Fibroblast of villous mesenchyme (primary cell): Measurements from ENCODE around the gene UBXN6. TPM values are rescaled to one million over a fixed set of nuclear protein-coding genes. Genes with fewer than 3 reads are reported as not detected.

ENCODE experiments used
- DNase-seq: peaks from one replicate; pipeline ENCODE4 v3.0.0-alpha.2; 2010; ENCODE audit warnings: low read depth
- H3K4me3 ChIP-seq: 2 replicates; pipeline ENCODE4 v1.5.1; 2011; ENCODE audit warnings: low read depth, mild to moderate bottlenecking, low read length
- total RNA-seq: library from RNA; depleted of rRNA; stranded (reverse); fragments of >200 nt; gene quantifications from 2 replicates; pipeline ENCODE4 v1.2.3, GENCODE V29; 2012
- TF ChIP-seq, protein P1 (sequence below): IDR thresholded peaks from 2 replicates; pipeline ENCODE4 v1.5.1; 2012; ENCODE audit warnings: low read depth, mild to moderate bottlenecking, low read length; ENCODE audit not compliant: insufficient read depth

The UBXN6 gene
- total RNA-seq, 1 donor: 104 TPM

DNA sequence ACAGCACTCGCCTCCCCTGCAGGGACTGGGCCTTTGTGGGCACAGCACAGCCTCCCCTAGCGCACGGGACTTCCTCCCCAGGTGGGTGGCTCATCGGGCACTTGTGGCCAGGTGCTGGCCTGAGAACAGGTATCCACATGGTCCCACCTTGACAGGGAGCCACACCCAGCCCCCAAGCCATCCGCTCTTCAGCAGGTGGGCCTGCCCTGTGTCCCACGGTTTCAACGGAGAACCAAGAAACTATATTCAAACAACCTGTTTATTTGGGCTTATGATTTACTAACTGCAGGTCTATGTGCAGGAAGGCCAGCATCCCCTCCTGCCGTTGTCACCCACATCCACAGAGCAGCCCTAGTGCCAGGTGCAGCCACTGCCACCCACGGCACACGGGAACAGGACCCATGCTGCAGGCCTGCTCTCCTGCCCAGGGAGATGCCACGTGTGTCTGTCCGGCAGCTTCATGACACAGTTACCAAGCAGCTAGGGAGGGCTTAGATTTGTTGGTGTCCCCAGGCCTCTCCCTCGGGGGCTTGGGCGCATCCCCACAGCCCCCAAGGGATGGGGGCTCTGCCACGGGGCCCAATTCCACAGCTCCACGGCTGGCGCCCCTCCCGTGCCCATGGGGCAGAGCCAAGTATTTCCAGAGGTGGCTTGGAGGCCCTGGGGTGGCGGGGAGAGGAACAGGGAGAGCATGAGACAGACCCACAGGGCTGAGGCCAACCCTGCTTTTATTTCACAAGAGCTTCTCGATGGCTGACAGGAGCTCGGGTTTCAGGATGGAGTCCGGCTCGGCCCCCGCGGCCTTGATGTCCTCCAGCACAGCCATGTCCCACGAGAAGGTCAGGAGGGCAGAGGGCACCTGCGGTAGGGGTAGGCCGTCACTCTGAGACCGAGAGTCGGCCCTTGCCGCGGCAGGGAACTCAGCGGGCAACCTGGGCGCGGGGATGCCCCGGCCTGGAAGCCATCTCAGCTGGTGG is 12.5 kb downstream of the UBXN6 start:
- TF ChIP-seq, protein P1, sequence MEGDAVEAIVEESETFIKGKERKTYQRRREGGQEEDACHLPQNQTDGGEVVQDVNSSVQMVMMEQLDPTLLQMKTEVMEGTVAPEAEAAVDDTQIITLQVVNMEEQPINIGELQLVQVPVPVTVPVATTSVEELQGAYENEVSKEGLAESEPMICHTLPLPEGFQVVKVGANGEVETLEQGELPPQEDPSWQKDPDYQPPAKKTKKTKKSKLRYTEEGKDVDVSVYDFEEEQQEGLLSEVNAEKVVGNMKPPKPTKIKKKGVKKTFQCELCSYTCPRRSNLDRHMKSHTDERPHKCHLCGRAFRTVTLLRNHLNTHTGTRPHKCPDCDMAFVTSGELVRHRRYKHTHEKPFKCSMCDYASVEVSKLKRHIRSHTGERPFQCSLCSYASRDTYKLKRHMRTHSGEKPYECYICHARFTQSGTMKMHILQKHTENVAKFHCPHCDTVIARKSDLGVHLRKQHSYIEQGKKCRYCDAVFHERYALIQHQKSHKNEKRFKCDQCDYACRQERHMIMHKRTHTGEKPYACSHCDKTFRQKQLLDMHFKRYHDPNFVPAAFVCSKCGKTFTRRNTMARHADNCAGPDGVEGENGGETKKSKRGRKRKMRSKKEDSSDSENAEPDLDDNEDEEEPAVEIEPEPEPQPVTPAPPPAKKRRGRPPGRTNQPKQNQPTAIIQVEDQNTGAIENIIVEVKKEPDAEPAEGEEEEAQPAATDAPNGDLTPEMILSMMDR: no peak
- no peak overlapping the region for H3K4me3 ChIP-seq
- peak; percentile 28 for DNase-seq

DNA sequence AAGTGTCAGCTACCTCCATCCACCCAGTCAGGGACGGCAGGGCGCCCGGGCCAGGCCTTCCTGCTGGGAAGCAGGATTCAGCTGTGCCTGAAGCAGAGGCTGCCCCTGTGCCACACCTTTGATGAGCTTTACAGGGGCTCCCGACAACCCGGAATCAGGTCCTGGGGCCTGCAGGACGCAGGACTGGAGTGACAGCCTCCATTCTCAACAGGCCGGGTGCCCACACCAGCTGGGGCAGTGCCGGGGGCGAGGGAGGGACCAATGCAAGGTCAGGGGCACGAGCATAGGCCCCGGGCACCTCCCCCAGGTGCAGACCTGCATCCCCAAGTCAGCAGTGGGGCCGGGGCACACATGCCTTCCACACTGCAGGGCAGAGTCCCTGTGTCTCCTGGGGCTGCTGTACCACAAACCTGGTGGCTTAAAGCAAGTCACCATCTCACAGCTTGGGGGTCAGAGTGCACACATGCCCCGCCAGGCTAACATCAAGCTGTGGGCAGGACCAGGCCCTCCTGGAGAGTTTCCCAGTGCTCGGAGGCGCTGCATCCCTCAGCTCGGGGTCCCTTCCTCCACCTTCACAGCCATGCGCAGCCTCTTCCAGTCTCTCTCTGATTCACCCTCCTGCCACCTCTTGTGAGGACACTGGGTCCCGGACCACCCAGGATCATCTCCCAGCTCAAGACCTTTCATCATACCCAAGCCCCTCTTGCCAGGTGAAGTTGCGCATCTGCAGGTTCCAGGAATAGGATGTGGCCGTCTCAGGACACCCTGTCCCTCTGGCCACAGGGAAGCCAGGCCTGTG is 13.4 kb downstream of the UBXN6 start:
- DNase-seq: no peak
- H3K4me3 ChIP-seq: no peak overlapping the region
- TF ChIP-seq, protein P1: no peak

DNA sequence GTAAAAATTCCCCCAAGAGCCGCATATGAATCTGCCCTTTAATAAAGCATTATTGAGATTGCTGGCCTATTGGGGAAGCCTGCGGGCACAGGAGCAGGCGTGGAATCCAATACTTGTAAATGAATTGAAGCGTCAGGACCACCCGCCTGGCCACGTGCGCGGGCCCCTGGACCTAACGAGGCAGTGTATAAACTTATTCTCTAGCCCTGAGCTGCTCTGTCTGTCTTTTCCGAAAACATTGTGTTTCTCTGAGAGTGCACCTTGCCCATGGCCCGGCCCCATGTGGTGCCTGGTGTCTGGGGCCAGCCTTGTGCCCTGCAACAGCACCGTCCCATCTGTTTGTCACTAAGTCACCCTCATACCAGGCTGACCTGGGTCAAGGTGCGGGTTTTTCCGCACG is 14.4 kb downstream of the UBXN6 start:
- DNase-seq: no peak
- TF ChIP-seq, protein P1: no peak

DNA sequence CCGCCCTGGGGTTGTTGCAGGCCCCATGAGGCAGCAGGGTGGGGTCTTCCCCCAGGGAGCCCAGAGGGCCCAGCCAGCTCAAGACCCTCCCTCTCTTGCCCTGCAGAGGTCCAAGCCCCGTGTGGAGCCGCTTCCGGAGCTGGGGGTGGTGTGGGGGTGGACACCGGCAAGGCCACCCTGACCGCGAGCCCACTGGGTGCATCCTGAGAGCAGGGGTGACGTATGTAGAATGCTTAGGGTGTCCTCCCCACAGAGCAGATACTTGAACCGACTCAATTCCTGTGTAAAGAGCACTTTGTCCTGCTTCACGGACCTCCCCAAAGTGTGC is 14.8 kb downstream of the UBXN6 start:
- no peak overlapping the region for H3K4me3 ChIP-seq
- TF ChIP-seq, protein P1: no peak
- DNase-seq: no peak

More for the DNA sequence above, 14.4 kb downstream of the UBXN6 start:
- no peak overlapping the region for H3K4me3 ChIP-seq

DNA sequence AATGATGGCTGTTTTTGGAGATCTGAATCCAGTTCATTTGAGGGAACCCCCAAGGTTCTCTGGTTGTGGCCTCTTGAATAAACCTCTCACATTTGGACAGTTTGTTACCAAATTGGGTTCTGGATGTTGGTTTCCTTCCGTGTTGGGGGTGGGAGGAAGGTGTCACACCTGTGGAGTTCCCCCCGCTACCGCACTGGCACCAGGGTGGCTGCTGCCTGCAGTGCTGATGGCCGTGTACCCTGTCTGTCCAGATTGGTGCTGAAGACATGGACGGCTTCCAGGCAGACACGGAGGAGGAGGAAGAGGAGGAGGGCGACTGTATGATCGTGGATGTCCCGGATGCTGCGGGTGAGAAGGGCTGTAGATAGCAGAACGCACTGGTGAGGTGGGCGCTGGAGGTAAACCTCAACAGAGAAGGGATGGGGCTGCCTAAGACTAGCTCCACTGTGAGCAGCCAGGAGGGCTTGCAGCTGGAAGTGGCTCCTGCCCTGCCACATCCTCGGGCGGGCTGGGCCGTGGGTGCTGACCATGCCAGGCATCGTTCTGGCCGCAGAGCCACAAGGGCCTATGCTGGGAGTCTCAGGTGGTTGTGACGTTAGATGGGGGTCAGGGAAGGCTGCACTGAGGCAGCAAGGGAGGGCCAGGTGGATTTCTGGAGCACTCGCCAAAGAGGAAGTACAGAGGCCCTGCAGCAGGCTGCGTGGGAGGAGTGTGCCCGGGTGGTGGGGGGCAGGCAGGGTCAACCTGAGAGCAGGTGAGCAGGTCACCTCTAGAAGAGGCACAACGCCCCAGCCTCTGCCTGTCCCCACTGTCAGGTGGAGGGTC is 15.4 kb downstream of the UBXN6 start:
- no peak overlapping the region for H3K4me3 ChIP-seq
- TF ChIP-seq, protein P1: no peak
- no peak for DNase-seq

DNA sequence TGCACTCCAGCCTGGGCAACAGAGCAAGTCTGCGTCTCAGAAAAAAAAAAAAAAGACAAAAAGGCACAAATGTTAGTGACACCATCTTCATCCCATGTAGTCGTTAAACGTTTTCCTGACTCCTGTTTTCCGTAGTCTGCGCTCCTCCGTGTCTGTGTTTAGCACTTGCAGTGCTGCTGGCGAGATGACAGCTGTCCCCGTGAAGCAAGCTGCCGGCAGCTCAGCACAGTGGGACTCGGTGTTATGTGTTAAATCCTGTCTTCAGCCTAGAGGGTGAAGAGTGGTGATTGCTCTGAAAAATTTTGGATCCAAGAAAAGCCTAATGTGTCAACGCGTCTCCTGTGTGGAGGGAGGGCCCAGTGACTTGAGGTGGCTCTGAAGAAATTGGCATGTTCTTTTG is 18.4 kb downstream of the UBXN6 start:
- TF ChIP-seq, protein P1: no peak
- DNase-seq: no peak
- H3K4me3 ChIP-seq: no peak overlapping the region
